ENCODE results near the gene FOXF1.

Gene FOXF1

DNA sequence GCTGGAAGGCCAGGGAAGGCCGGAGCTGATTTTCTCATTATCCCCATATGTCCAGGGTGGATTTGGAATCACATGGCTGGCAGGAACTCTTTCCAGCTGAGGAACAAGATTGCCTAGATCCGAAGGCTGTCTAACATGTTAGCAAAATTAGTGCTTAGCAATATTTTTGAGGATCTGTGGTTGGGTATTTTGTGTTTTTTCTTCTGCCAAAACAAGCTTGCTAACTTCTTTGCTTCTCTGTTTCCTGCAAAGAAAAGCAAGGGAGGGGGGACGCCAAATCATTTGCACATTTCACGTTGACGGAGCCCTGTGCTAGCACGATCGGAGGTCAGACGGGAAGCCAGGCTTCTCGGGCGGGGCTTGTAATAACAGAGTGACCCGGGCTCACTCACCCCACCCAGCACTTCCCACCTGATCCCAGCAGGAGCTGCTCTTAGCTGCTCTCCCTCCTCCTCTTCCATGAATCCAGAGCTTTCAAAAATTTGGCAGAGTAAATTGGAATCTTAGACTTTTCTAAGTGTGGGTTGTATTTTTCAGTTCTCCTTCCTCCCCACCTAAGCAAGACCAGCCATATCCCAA, 33.3 kb upstream of the FOXF1 start:
- no peak overlapping the region for H3K27ac ChIP-seq
- H3K36me3 ChIP-seq, result no peaks in the 10 kb centered on the region
- H3K9me3 ChIP-seq, result no peaks in the 10 kb centered on the region
- H3K4me3 ChIP-seq (ENCODE audit: low read depth in 1 of 2, low read length in 1 of 2), result no peak overlapping the region
- H3K27me3 ChIP-seq, result peaks cover 85% of the 10 kb centered on the region
- no peaks in the 10 kb centered on the region for H3K4me1 ChIP-seq (ENCODE audit: control insufficient read depth in 1 of 2, insufficient read depth in 1 of 2, low read depth in 1 of 2, low read length in 1 of 2)
- TF ChIP-seq, protein P1, sequence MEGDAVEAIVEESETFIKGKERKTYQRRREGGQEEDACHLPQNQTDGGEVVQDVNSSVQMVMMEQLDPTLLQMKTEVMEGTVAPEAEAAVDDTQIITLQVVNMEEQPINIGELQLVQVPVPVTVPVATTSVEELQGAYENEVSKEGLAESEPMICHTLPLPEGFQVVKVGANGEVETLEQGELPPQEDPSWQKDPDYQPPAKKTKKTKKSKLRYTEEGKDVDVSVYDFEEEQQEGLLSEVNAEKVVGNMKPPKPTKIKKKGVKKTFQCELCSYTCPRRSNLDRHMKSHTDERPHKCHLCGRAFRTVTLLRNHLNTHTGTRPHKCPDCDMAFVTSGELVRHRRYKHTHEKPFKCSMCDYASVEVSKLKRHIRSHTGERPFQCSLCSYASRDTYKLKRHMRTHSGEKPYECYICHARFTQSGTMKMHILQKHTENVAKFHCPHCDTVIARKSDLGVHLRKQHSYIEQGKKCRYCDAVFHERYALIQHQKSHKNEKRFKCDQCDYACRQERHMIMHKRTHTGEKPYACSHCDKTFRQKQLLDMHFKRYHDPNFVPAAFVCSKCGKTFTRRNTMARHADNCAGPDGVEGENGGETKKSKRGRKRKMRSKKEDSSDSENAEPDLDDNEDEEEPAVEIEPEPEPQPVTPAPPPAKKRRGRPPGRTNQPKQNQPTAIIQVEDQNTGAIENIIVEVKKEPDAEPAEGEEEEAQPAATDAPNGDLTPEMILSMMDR (IDR thresholded peaks at IDR 0.05), result no peak

DNA sequence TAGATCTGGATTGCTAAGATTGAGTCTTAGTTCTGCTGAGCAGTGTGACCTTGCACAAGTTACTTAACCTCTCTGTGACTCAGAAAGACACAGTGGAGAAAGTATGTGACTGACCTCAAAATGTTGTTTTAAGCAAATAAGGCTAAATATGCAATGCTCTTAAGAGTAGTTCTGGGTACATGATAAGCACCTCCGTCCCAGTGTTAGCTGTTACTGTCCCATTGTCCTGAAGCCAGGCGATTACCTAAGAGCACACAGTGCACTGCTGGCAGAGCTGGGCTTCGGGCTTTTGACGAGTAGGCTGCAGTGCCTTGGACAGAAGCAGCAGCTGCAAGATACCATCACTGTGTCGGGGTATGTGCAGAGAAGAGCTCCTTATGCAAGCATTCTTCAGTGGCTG, 32.7 kb upstream of the FOXF1 start:
- Histone ChIP-seq H3K27ac (no peak overlapping the region), H3K36me3 (no peaks in the 10 kb centered on the region), H3K4me1 (ENCODE audit: control insufficient read depth in 1 of 2, insufficient read depth in 1 of 2, low read depth in 1 of 2, low read length in 1 of 2) (no peaks in the 10 kb centered on the region), H3K4me3 (ENCODE audit: low read depth in 1 of 2, low read length in 1 of 2) (no peak overlapping the region), H3K9me3 (no peaks in the 10 kb centered on the region), H3K27me3 (peaks cover 90% of the 10 kb centered on the region)
- TF ChIP-seq, protein P1 (IDR thresholded peaks at IDR 0.05), result no peak

DNA sequence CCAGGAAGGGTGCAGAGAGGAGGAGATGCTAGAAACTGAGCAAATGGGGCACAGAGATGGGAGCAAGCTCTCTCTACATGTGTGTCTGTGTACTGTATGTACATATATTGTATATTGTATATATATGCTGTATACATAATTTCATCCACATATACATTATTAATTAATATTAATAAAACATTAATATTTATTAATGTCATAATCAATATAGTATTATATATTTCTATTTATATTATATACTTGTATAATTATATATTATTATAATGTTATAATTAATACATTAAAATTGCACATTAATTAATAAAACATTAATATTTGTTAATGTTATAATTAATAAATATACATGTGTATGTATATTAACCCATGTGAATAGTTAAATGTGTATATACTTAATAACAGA, 31.5 kb upstream of the FOXF1 start:
- H3K36me3 ChIP-seq, result no peaks in the 10 kb centered on the region
- no peak overlapping the region for H3K27ac ChIP-seq
- H3K27me3 ChIP-seq, result peaks cover 91% of the 10 kb centered on the region
- no peak overlapping the region for H3K4me3 ChIP-seq (ENCODE audit: low read depth in 1 of 2, low read length in 1 of 2)
- no peaks in the 10 kb centered on the region for H3K4me1 ChIP-seq (ENCODE audit: control insufficient read depth in 1 of 2, insufficient read depth in 1 of 2, low read depth in 1 of 2, low read length in 1 of 2)
- H3K9me3 ChIP-seq, result no peaks in the 10 kb centered on the region
- TF ChIP-seq, protein P1 (IDR thresholded peaks at IDR 0.05), result no peak

DNA sequence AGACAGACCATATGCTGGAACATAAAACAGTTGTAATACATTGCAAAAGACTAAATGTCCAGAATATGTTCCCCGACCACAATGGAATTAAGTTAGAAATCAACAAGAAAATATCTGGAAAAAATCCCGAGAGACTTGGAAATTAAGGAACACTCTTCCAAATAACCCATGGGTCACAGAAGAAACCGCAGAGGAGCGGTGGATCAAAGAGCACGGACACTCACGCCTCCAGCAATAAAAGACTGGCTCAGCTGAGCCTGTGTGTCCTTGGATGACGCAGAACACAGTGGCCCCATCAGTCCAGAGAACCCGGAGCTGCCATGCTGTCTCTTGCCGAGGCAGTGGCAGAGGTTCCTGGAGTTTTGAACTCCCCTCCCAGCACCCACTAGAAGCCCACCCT, 30.9 kb upstream of the FOXF1 start:
- no peaks in the 10 kb centered on the region for H3K36me3 ChIP-seq
- TF ChIP-seq, protein P1 (IDR thresholded peaks at IDR 0.05), result no peak
- no peak overlapping the region for H3K27ac ChIP-seq
- no peaks in the 10 kb centered on the region for H3K9me3 ChIP-seq
- no peaks in the 10 kb centered on the region for H3K4me1 ChIP-seq (ENCODE audit: control insufficient read depth in 1 of 2, insufficient read depth in 1 of 2, low read depth in 1 of 2, low read length in 1 of 2)
- peaks cover 93% of the 10 kb centered on the region for H3K27me3 ChIP-seq
- H3K4me3 ChIP-seq (ENCODE audit: low read depth in 1 of 2, low read length in 1 of 2), result no peak overlapping the region

DNA sequence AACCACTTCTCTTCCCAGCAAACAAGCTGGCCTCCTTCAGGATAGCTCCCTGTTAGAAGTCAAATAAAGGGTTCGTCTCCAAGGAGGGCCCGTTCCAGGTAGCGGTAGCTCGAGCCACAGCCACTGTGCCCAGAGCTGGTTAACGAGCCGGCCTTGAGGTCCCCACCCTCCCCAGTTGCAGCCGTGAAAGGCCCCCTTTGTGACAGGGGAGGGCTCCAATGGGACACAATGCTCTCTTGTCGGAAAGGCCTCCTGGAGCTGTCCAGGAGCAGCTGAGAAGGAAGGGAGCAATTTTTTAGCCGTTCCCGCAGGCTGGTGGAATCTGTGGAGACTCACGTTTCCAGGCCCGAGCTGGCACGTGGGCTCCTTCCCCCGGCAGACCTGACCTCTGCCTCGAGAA, 29.9 kb upstream of the FOXF1 start:
- TF ChIP-seq, protein P1 (IDR thresholded peaks at IDR 0.05), result no peak
- no peaks in the 10 kb centered on the region for H3K4me1 ChIP-seq (ENCODE audit: control insufficient read depth in 1 of 2, insufficient read depth in 1 of 2, low read depth in 1 of 2, low read length in 1 of 2)
- no peaks in the 10 kb centered on the region for H3K36me3 ChIP-seq
- no peak overlapping the region for H3K4me3 ChIP-seq (ENCODE audit: low read depth in 1 of 2, low read length in 1 of 2)
- peaks cover 93% of the 10 kb centered on the region for H3K27me3 ChIP-seq
- no peaks in the 10 kb centered on the region for H3K9me3 ChIP-seq
- no peak overlapping the region for H3K27ac ChIP-seq

DNA sequence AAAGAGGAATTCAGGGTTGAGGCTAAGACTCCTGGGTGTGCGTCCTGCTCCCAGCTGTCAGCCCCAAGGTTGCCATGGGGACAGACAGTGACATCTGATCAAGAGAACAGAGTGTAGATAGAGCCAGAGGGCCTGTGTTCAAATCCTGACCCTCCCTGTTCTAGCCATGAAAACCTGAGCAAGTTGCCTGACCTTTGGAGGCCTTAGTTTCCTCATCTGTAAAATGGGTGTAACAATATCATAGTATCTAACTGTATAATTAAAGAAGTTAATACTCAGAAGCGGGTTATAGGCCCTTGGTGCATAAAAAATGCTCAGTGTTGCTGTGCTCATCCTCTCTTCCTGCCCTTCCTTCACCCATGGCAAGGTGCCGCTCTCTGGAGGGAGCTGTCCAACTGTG, 28.7 kb upstream of the FOXF1 start:
- H3K4me1 ChIP-seq (ENCODE audit: control insufficient read depth in 1 of 2, insufficient read depth in 1 of 2, low read depth in 1 of 2, low read length in 1 of 2), result no peaks in the 10 kb centered on the region
- H3K4me3 ChIP-seq (ENCODE audit: low read depth in 1 of 2, low read length in 1 of 2), result no peak overlapping the region
- H3K9me3 ChIP-seq, result no peaks in the 10 kb centered on the region
- TF ChIP-seq, protein P1 (IDR thresholded peaks at IDR 0.05), result no peak
- H3K27ac ChIP-seq, result no peak overlapping the region
- H3K27me3 ChIP-seq, result peaks cover 93% of the 10 kb centered on the region
- no peaks in the 10 kb centered on the region for H3K36me3 ChIP-seq
